Measurements from ENCODE around the gene SCLY. TPM values are rescaled to one million over a fixed set of nuclear protein-coding genes. Genes with fewer than 3 reads are reported as not detected.

SCLY gene
- total and polyA plus RNA-seq, 2 of the 13 experiments (the other 11 are each of a cell fraction or from before 2014, with no cell fraction given) = 27.9 to 38.6 TPM

DNA sequence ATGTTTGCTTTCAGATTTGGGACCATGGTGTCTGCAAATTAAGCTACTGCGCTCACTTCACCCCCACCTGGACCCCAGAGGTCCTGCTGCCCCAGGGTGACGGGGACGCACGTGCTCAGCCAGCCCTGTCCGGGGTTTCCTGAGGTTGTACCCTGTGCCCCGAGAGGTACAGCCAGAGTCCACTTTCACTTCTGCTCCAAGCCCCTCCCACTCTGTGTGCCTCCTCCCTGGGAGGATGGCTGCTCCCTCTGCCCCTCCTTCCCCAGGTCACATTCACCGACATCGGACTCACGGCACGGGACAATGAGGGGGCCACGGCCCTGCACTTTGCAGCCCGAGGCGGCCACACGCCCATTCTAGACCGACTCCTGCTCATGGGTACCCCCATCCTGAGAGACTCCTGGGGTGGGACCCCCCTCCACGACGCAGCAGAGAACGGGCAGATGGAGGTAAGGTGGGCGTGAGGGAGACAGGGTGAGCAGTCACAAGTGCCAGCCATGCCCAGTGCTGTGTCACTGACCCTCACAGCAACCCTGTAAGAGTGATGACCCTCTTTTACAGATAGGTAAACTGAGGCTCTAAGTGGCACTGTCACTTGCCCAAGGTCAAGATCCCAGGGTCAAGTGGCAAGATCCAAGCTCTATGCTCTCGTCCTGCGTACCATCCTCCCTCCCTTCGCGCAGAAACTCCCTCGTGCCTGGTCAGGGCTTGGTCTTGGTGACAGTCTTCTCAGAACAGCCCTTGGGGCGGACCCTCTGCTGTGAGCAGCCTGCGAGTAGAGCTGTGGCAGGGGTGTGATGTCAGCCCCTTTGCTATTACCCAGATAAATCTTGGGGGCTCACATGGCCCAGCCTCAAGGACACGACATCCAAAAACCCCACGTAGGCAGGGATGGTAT, 47.0 kb downstream of the SCLY start (continued):
- TF ChIP-seq, protein P1, sequence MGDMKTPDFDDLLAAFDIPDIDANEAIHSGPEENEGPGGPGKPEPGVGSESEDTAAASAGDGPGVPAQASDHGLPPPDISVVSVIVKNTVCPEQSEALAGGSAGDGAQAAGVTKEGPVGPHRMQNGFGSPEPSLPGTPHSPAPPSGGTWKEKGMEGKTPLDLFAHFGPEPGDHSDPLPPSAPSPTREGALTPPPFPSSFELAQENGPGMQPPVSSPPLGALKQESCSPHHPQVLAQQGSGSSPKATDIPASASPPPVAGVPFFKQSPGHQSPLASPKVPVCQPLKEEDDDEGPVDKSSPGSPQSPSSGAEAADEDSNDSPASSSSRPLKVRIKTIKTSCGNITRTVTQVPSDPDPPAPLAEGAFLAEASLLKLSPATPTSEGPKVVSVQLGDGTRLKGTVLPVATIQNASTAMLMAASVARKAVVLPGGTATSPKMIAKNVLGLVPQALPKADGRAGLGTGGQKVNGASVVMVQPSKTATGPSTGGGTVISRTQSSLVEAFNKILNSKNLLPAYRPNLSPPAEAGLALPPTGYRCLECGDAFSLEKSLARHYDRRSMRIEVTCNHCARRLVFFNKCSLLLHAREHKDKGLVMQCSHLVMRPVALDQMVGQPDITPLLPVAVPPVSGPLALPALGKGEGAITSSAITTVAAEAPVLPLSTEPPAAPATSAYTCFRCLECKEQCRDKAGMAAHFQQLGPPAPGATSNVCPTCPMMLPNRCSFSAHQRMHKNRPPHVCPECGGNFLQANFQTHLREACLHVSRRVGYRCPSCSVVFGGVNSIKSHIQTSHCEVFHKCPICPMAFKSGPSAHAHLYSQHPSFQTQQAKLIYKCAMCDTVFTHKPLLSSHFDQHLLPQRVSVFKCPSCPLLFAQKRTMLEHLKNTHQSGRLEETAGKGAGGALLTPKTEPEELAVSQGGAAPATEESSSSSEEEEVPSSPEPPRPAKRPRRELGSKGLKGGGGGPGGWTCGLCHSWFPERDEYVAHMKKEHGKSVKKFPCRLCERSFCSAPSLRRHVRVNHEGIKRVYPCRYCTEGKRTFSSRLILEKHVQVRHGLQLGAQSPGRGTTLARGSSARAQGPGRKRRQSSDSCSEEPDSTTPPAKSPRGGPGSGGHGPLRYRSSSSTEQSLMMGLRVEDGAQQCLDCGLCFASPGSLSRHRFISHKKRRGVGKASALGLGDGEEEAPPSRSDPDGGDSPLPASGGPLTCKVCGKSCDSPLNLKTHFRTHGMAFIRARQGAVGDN (CRISPR knock-in tag; IDR thresholded peaks at IDR 0.05) = peak; percentile 91
- 0 out of 2 replicates have a peak, but pooled peaks have one; percentile 23 for TF ChIP-seq RCOR2 (CRISPR knock-in tag; IDR thresholded peaks at IDR 0.05)
- TF ChIP-seq, protein P2, sequence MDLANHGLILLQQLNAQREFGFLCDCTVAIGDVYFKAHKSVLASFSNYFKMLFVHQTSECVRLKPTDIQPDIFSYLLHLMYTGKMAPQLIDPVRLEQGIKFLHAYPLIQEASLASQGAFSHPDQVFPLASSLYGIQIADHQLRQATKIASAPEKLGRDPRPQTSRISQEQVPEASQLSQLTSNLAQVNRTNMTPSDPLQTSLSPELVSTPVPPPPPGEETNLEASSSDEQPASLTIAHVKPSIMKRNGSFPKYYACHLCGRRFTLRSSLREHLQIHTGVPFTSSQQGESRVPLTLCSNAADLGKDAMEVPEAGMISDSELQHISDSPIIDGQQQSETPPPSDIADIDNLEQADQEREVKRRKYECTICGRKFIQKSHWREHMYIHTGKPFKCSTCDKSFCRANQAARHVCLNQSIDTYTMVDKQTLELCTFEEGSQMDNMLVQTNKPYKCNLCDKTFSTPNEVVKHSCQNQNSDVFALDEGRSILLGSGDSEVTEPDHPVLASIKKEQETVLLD (CRISPR knock-in tag; IDR thresholded peaks at IDR 0.05; ENCODE audit: low read depth) = 0 out of 2 replicates have a peak, but pooled peaks have one; percentile 35
- TF ChIP-seq, protein P3, sequence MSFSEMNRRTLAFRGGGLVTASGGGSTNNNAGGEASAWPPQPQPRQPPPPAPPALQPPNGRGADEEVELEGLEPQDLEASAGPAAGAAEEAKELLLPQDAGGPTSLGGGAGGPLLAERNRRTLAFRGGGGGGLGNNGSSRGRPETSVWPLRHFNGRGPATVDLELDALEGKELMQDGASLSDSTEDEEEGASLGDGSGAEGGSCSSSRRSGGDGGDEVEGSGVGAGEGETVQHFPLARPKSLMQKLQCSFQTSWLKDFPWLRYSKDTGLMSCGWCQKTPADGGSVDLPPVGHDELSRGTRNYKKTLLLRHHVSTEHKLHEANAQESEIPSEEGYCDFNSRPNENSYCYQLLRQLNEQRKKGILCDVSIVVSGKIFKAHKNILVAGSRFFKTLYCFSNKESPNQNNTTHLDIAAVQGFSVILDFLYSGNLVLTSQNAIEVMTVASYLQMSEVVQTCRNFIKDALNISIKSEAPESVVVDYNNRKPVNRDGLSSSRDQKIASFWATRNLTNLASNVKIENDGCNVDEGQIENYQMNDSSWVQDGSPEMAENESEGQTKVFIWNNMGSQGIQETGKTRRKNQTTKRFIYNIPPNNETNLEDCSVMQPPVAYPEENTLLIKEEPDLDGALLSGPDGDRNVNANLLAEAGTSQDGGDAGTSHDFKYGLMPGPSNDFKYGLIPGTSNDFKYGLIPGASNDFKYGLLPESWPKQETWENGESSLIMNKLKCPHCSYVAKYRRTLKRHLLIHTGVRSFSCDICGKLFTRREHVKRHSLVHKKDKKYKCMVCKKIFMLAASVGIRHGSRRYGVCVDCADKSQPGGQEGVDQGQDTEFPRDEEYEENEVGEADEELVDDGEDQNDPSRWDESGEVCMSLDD (CRISPR knock-in tag; IDR thresholded peaks at IDR 0.05; ENCODE audit: borderline replicate concordance) = 0 out of 2 replicates have a peak, but pooled peaks have one; percentile 37
- TF ChIP-seq, protein P4, sequence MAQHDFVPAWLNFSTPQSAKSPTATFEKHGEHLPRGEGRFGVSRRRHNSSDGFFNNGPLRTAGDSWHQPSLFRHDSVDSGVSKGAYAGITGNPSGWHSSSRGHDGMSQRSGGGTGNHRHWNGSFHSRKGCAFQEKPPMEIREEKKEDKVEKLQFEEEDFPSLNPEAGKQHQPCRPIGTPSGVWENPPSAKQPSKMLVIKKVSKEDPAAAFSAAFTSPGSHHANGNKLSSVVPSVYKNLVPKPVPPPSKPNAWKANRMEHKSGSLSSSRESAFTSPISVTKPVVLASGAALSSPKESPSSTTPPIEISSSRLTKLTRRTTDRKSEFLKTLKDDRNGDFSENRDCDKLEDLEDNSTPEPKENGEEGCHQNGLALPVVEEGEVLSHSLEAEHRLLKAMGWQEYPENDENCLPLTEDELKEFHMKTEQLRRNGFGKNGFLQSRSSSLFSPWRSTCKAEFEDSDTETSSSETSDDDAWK (CRISPR knock-in tag; IDR thresholded peaks at IDR 0.05) = no peak
- peak; percentile 49; the same call in 1 of the 2 replicates for TF ChIP-seq ZBTB7A (CRISPR knock-in tag; IDR thresholded peaks at IDR 0.05)
- TF ChIP-seq ZNF552 (CRISPR knock-in tag; IDR thresholded peaks at IDR 0.05; ENCODE audit: borderline replicate concordance) = peak; percentile 47; the same call in 1 of the 2 replicates
- TF ChIP-seq SP1 (IDR thresholded peaks at IDR 0.05) = no peak
- TF ChIP-seq SP1 (CRISPR knock-in tag; IDR thresholded peaks at IDR 0.05) = peak; percentile 61; the same call in 1 of the 2 replicates
- TF ChIP-seq NFKBIZ (CRISPR knock-in tag; IDR thresholded peaks at IDR 0.05) = 0 out of 2 replicates have a peak, but pooled peaks have one; percentile 58
- TF ChIP-seq ZNF878 (CRISPR knock-in tag; IDR thresholded peaks at IDR 0.05) = no peak
- peak; percentile 83 for TF ChIP-seq KLF6 (CRISPR knock-in tag; IDR thresholded peaks at IDR 0.05)
- peak; percentile 49; the same call in 1 of the 2 replicates for TF ChIP-seq ZZZ3 (CRISPR knock-in tag; IDR thresholded peaks at IDR 0.05; ENCODE audit: borderline replicate concordance)
- 0 out of 2 replicates have a peak, but pooled peaks have one; percentile 56 for TF ChIP-seq SIN3B (IDR thresholded peaks at IDR 0.05; ENCODE audit: low read length)
- 0 out of 2 replicates have a peak, but pooled peaks have one; percentile 34 for TF ChIP-seq FOXC1 (CRISPR knock-in tag; IDR thresholded peaks at IDR 0.05; ENCODE audit: borderline replicate concordance)
